CD4-positive, alpha-beta T cell treated with Interleukin-4 for 4 hours (primary cell): ENCODE data around the gene ADGRG7.
A peak's percentile ranks its signal among the peaks of the same experiment; 100 is the strongest.
"Not testable (repeated sequence)": the region's sequence is repeated elsewhere in the genome, so short reads cannot be mapped to it uniquely, and the experiment has no call there.

Experiments
- DNase-seq: peaks from one replicate; pipeline ENCODE4 v3.0.0-alpha.2; 2020

ADGRG7 gene, protein sequence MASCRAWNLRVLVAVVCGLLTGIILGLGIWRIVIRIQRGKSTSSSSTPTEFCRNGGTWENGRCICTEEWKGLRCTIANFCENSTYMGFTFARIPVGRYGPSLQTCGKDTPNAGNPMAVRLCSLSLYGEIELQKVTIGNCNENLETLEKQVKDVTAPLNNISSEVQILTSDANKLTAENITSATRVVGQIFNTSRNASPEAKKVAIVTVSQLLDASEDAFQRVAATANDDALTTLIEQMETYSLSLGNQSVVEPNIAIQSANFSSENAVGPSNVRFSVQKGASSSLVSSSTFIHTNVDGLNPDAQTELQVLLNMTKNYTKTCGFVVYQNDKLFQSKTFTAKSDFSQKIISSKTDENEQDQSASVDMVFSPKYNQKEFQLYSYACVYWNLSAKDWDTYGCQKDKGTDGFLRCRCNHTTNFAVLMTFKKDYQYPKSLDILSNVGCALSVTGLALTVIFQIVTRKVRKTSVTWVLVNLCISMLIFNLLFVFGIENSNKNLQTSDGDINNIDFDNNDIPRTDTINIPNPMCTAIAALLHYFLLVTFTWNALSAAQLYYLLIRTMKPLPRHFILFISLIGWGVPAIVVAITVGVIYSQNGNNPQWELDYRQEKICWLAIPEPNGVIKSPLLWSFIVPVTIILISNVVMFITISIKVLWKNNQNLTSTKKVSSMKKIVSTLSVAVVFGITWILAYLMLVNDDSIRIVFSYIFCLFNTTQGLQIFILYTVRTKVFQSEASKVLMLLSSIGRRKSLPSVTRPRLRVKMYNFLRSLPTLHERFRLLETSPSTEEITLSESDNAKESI

DNA sequence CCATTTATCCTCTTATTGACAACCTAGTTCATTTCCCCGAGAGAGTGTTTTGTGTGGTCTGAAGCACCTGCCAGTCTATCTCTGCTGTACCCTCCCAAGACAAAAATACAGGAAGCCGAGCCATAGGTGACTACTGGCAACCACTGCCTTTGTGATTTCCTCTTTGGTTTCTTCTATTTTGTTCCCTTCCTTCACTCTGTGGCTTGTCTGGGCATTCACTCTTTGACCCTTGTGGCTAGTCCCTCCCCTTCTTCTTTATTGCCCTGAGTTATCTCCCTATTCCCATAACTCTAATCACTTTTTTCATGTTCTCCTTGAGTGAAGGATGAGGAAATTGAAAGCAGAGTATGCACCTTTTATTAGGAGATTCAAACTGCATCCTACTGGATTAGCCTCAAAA lies at the start of gene ADGRG7:
ADGRG7 (plus strand) TSS at position 297 of the 400 bp plus-strand sequence. CDS start 256 bp downstream, outside the sequence.
- DNase-seq = no peak

DNA sequence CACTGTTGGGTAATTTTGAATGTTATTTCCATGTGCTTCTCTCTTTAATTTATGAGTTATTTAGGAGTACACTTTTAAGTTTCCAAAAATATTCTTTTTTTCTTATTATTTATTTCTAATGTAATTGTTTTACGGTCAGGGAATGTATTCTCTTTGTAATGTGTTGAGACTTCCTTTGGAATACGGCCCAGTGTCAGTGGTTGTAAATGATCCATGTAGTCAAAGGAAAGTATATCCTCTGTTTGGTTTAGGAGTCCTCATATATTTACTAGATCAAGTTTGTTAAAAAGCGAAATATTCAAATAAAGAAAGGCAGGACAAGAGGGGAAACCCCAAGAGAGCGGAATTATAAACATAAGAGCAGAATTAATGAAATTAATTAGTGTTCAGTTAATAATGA lies 49.0 kb upstream of the ADGRG7 start:
- DNase-seq = no peak

DNA sequence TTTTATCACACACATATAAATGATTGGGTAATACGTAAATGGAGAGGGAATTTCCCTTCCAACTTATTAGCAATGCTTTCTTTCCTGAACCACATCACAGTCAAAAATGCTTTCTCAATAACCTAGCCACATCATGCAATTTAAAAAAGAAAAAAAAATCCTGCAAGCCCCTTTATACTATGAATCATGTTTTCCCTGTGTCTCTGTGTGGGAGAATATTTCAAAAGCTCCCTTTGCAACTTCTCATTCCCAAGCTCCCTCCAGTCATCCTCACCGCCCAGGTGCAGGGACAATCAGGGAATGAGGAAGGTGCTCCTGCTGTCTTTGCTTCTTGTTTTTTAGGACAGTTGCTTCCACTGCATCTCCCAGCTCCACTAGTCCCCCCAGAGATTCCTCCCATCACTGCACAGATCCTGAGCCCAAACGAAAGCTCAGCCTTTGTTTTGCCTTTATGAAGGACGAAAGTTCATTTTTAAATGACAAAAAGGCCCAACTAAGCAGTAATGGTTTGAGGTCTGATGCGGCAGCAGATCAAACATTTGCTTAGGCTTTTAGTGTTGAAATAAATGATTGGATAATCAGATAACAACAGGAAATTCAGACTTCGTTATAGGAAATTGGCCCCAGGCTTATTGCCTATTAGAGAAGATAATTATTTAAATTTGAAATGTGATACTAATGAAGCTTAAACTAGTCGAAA lies 47.8 kb upstream of the ADGRG7 start:
- DNase-seq = no peak

DNA sequence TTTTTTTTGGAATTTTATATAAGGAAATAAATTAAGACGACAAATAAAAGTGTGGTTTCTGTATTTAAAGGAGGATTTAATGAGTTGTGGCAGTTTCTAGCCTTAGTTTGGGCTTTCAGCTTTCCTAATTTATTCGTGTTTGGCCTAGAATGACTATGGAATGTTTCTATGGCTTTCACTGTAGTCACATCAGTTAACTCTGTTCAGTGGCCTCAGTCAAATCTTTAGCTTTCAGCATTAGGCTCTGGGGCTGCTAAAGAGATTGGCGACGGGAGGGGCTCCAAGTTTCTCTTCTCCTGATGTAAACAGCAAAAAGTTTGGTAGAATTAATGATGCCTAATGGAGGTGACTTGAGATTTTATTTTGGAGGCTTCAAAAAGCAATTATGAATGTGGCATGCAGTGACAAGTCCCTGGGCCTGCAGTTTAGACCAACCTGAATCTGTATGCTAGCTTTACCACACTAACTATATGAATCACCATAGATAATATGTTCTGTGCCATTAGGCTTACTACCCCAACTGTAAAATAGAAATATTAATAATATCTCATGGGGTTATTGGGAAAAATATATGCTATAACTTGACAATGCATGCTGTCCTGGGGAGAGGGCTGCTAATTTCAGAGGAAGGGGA lies 47.1 kb upstream of the ADGRG7 start:
- no peak for DNase-seq

DNA sequence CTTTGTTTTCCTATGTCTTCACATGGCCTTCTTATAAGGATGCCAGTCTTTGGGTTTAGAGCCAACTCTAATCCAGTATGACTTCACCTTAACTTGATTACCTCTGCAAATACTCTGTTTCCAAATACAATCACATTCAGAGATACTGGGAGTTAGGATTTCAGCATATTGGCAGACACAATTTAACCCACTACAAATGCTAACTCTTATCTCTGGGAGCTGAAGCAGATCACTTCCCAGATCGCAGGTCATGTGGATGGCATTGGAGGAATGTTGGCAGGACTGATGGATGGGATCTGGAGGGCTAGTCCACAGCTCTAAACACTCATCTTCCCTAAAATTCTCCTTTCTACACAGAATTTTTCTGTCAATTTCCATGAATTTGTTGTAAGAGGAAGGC lies 46.2 kb upstream of the ADGRG7 start:
- DNase-seq = no peak

DNA sequence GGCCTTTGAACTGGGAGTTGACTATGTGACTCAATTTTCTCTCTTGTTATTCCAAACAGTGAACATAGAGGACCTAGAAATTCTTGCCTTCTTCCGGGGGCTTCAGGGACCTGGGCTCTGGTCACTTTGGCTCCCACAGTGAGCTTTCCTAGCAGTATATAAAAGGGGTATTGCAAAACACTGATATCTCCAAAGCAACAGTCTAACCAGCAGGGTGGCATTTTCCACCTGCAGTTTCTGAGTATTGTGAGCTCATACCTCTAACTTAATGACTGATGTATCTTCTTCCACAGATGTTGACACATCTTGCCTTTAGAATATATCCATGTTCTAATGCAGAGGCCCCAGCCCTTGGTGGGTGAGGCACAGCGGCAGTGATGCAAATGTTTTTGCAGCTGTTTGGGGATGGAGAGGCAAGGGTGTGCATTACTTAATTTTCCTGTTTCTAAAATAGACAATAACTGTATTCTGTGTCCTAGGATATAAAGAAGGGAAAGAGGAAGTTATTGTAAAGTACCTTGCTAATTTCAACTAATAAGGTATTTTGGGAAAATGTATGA lies 45.7 kb upstream of the ADGRG7 start:
- no peak for DNase-seq

DNA sequence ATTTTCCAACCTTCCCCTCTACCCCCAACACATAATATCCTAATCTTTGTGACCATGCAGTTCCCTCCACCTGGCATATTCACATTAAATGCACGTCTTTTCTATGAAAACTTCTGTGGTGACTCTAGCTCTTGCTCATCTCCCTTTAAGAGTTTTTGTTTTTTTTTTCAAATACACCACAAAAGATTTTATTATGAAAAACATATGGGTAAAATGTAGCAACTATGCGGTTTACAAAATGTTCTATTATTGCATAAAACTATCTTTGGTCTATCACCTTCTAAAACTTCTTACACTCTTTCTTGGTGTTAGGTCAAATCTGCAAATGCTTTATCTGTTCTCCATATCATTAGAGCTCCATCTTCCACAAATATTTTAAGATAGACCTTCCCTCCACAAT lies 38.6 kb upstream of the ADGRG7 start:
- no peak for DNase-seq

DNA sequence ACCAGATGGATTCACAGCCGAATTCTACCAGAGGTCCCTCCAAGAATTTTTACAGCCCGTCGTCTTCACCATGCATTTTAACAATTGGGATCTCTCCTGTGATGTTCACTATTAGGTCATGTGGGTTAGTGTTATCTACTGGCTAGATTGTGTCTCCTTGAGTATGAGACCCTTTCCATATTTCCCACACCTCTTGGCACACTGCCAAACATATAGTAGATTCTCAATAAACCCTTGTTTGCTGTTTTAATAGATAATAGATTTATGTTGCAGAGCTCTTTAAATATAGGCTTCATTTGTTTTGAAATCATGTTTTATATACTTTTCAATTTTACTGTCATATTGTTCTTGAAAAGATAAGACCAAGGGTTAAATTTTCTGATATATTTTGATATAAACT lies 34.9 kb upstream of the ADGRG7 start:
- no peak for DNase-seq

DNA sequence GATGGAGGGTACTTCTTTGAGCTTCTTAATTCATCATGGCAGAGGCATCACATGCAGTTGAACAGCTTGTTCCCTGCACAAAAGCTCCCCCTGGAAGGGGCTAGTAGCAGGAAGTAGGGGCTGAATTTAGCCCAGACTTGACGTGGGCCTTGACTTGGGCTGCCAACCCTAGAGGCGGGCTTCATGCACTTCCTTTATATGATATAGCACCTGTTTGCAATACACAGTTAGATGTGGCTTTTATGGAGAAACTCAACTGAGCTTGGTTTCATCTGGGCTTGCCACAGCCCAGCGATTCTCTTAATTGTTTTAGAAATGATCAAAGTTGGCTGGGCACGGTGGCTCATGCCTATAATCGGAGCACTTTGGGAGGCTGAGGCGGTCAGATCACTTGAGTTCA lies 33.7 kb upstream of the ADGRG7 start:
- DNase-seq = no peak

DNA sequence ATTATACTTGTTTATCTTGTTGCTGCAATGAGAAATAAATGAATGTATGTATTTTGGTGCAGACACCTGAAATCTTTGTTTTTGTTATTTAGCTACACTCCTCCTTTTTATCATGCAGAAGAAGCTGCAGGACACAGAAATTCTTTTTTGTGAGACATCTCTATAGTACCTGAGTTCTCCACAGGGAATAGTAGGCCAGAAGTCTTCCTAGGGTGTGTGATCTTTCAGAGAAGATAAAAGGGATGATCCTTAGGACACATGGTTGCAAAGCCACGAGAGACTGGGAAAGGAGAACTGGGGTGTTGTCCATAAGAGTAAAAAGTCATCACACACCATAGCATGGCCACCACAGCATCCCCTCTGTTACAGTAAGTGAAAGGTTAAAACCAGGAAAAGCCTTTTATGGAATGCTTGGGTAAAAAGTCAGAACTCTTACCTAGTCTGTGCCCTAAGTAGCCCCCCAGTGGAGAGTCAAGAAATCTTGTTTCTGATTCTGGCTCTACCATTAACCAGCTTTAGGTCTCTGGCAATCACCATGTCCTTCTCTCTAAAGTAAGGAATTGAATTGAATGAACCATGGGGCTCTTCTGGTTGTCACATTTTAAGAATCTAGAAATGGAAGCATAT lies 31.9 kb upstream of the ADGRG7 start:
- DNase-seq = no peak

DNA sequence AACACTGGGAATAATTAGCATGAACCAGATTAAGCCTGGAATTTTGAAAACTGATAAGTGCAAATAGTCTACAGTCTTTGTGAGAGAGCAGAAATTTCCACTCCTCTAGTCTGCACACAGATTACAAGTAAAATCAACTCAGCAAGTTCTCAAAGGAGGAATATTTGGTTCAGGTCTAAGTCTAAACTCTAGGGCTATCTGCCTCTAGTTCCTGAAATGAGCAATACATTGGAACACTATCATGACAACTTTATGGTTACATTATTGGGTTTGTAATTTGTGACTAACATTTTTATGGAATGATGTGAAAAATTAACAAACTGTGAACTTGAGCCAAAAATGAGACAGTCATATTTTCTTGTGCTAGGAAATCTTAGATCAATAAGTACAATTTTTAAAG lies 30.8 kb upstream of the ADGRG7 start:
- DNase-seq = no peak

DNA sequence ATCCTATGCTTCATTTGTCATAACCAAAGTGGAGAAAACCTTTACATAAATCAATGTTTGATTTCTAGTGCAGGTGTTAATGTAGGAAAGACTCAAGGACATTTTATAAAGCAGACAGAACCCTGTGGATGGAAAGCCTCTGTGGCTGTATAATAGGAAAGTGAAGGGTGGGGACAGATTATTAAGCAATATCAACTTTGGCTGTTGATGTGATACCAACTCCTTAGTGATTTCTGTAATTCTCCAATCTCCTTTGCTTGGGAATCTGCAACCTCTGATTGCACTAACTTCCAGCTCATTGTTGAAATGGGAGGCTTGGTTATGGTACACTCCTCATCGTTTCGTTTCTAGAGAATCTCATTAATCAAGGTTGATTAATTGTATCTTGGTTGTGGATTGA lies 29.3 kb upstream of the ADGRG7 start:
- DNase-seq = no peak

DNA sequence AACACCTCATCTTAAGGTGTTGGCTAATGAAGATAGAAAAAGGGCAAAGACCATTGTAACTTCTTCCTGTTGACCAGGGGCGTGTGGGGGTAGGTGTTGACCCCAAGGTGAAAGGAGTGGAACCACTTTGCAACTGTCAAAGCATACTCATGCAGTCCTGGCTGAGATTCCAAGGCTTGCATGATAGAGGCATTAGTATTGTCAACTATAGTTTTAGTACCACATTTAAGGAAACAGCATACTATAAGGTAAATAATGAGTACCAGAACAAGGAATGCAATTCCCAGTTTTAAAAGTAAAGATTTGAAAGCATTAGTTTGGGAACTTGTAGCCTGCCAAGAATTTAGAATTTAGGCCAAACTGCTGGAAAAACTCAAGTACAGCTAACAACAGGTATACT lies 27.8 kb upstream of the ADGRG7 start:
- DNase-seq = no peak

DNA sequence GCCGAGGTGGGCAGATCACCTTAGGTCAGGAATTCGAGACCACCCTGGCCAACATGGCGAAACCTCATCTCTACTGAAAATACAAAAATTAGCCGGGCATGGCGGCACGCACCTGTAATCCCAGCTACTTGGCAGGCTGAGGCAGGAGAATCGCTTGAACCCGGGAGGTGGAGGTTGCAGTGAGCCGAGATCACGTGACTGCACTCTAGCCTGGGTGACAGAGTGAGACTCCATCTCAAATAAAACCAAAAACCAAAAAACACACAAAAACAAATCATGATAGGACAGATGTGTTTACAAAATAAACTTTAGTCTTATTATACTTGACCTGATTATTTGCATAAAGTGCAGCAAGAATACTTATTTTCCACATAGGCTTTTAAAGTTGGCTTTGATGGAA lies 27.2 kb upstream of the ADGRG7 start:
- DNase-seq = not testable (repeated sequence)

DNA sequence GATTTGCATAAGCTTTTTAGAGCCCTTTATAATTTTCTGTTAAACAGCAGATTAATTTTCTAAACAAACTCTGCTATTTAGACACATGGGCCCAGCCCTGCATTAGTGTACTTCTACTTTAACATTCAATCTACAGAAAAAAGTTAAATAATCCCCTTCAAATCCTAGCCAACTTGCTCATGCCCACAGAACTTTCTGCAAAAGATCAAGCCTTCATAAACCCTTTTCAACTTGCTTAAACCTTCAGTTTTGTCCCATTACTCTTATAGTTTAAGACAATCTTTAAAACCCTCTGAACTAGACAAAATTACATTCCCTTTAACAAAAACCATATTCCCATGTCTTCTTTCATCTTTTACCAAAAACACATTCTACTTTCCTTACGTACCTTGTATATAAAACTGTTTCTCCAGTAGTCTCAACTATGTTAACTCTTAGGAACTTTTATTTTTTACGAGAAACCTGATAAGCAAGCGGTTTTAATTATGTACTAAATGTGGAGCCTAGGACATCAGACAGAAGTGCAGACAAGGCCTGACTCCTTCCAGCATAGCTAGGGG lies 25.2 kb upstream of the ADGRG7 start:
- DNase-seq = no peak

DNA sequence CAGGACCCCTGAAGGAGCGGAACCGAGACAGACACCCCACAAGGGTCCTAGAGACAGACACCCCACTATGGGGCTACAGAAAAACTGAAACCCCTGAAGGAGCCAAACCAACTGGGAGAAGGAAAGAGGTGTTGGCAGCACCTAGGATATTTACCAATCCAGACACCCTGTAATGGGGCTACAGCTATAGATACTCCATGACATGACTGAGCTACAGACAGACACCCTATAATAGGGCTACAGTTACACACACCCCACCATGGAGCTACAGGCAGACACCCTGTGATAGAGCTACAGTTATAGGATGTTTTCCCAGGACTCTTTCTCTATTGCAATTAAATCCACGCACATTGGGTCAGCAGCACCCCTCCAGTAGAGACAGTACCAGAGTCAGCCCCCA lies 22.6 kb upstream of the ADGRG7 start:
- DNase-seq = no peak

DNA sequence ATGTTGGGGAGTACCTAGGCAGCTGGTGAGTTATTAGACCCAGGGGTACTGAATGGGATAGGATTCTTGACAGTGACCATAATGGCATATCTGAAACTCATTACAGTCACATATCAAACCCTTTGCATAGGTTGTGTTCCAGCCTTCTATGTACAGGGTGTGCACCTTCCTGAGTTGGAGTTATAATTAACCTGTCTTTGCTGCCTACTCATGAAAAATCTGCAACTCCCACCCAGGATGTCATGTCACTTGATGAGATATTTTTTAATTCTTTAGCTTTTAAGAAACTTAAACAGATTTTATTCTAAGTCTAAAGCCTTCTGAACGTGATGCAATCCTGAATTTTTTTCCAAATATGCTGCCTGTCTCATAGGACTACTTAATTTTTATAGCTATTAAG lies 21.1 kb upstream of the ADGRG7 start:
- no peak for DNase-seq

DNA sequence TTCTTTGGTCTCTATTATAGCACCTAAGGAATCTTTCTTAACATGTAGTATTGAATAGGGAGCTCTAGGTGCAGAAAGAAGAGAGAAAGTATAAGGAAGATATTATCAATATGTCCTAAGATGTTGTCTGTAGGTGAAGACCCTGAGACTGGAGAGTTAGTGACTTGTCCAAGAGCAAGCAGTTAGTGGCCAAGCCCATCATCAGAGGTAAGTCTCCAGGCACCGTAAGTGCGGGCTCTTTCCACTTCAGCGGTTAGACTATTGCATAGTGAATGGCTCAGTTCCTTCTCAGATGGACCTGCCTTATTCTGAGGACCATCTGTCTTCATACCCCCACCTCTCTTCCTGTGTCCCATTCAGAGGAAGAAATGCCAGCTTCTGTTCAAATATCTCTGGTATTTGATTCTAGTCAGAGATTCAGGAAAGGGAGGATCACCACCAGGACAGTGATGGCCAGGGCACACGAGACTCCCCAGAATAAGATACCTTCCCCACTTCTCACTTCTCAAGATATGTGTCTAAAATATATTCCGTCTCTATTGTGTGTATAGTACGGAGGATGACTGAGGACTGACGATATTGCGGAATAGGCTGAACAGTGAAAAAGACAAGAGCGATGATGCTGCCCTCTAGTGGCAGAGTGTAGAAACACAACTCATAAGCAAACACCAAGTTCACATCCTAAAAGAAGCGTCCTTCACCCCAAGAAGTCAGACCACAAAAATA lies 19.1 kb upstream of the ADGRG7 start:
- DNase-seq = peak; percentile 71

DNA sequence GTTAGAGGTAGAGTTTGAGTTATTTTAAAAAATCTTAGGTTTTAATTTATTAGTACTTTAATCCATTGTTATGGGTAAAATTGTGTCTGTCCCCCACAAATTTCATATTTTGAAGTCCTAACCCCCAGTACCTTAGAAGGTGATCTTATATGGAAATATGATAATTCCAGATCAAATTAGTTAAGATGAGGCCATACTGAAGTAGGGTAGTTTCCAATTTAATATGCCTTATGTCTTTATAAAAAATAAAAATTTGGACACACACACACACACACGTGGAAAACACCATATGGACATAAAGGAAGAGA lies 18.6 kb upstream of the ADGRG7 start:
- DNase-seq = no peak

DNA sequence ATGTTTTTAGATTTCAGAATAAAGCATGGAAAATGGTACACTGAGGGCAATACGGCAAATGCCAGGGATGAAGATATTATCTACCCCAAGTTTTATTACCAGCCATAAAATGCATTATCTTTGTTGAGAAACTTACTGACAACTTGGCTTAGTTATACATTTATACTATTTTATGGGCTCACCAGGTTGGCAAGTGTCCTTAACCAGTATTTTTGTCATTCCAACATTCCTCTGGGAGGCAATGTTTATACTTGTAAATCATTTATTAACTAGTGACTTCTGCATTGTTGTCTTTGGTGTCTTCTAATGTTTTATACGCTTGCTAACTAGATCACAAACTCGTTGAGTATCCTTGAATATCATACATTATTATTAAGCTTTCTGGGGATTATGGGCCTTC lies 18.0 kb upstream of the ADGRG7 start:
- DNase-seq = no peak

DNA sequence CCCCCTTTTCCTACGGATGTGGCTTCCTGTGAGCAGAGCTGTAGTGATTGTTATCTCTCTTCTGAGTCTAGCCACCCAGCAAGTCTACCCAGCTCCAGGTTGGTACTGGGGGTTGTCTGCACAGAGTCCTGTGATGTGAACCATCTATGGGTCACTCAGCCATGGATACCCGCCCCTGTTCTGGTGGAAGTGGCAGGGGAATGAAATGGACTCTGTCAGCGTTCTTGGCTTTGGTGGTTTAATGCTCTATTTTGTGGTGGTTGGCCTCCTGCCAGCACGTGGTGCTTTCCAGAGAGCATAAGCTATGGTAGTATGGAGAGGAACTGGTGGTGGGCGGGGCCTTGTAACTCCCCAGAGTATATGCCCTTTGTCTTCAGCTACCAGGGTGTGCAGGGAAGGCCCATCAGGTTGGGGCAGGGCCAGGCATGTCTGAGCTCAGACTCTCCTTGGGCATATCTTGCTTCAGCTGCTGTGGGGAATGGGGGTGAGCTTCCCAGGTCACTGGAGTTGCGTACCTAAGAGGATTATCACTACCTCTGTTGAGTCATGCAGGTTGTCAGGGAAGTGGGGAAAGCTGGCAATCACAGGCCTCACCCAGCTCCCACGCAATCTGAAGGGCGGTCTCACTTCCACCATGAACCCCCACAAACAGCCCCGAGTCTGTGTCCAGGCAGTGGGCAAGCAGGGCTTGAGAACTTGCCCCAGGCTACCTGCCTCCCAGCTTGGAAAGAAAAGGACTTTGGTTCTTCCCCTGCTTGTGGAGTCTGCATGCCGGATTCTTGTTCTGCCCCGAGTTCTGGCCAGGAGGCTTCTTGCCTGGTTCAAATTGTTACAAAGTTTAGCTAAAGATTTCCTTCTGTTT lies 9.0 kb upstream of the ADGRG7 start:
- no peak for DNase-seq
